ENCODE results near the gene GRK5. TPM values are rescaled to one million over a fixed set of nuclear protein-coding genes. Genes with fewer than 3 reads are reported as not detected.

GRK5 gene
- total RNA-seq, 2 experiments from 2014 or later = 11.4 to 13.3 TPM

- POLR2A ChIA-PET = no interaction called here
- CTCF ChIA-PET = no interaction called here
These were observed 205.7 kb downstream of the GRK5 start for GRCh38 chr10:119413093-119413453.

- ChIA-PET POLR2A (no interaction called here), CTCF (no interaction called here)
These were observed 206.2 kb downstream of the GRK5 start for GRCh38 chr10:119413471-119414080.

GRCh38 chr10:119414081-119414611 is 206.8 kb downstream of the GRK5 start:
- ChIA-PET POLR2A (no interaction called here), CTCF (interaction anchor here (1.2 kb wide), 1 partner anchor 215 kb away, joined by 4 read pairs; no protein-coding TSS in a partner anchor)

GRCh38 chr10:119415121-119415520 is 207.8 kb downstream of the GRK5 start:
- POLR2A ChIA-PET = no interaction called here
- CTCF ChIA-PET = interaction anchor here (1.2 to 1.7 kb wide), 2 partner anchors 74 to 216 kb away, joined by 4 to 6 read pairs; no protein-coding TSS in a partner anchor

GRCh38 chr10:119415536-119416503 is 208.4 kb downstream of the GRK5 start:
- CTCF ChIA-PET = interaction anchor here (0.7 to 1.7 kb wide), 7 partner anchors 24 to 217 kb away, joined by 3 to 7 read pairs (median 4); no protein-coding TSS in a partner anchor
- POLR2A ChIA-PET = no interaction called here

- CTCF ChIA-PET = interaction anchor here (0.7 to 1.7 kb wide), 7 partner anchors 23 to 259 kb away, joined by 3 to 7 read pairs (median 4); no protein-coding TSS in a partner anchor
- POLR2A ChIA-PET = interaction anchor here (0.7 kb wide), 1 partner anchor 115 kb away, joined by 3 read pairs; no protein-coding TSS in a partner anchor
These were observed 209.5 kb downstream of the GRK5 start for GRCh38 chr10:119416855-119417254.

GRCh38 chr10:119417852-119418251 is 210.5 kb downstream of the GRK5 start:
- ChIA-PET POLR2A (interaction anchor here (1.1 kb wide), 1 partner anchor 211 kb away, joined by 3 read pairs; no protein-coding TSS in a partner anchor), CTCF (interaction anchor here (1.0 to 2.9 kb wide), 6 partner anchors 27 to 218 kb away, joined by 3 to 13 read pairs (median 6); partner anchors contain the start of gene GRK5)

GRCh38 chr10:119418362-119418761 is 211.0 kb downstream of the GRK5 start:
- CTCF ChIA-PET = interaction anchor here (0.6 to 2.9 kb wide), 8 partner anchors 26 to 219 kb away, joined by 3 to 13 read pairs (median 4); partner anchors contain the start of gene GRK5
- POLR2A ChIA-PET = interaction anchor here (1.1 kb wide), 1 partner anchor 212 kb away, joined by 3 read pairs; no protein-coding TSS in a partner anchor

GRCh38 chr10:119419931-119420330 is 212.6 kb downstream of the GRK5 start:
- ChIA-PET CTCF (interaction anchor here (0.5 to 2.9 kb wide), 3 partner anchors 66 to 217 kb away, joined by 3 to 13 read pairs (median 3); partner anchors contain the start of gene GRK5), POLR2A (no interaction called here)

- ChIA-PET POLR2A (no interaction called here), CTCF (interaction anchor here (0.6 to 1.2 kb wide), 2 partner anchors 13 to 24 kb away, joined by 3 to 5 read pairs; no protein-coding TSS in a partner anchor)
These were observed 213.8 kb downstream of the GRK5 start for GRCh38 chr10:119420950-119421875.

- ChIA-PET CTCF (interaction anchor here (1.0 to 1.5 kb wide), 3 partner anchors 23 to 220 kb away, joined by 3 to 4 read pairs (median 3); no protein-coding TSS in a partner anchor), POLR2A (interaction anchor here (0.9 kb wide), 1 partner anchor 37 kb away, joined by 3 read pairs; no protein-coding TSS in a partner anchor)
These were observed 214.7 kb downstream of the GRK5 start for GRCh38 chr10:119421891-119422681.

GRCh38 chr10:119422682-119423509 is 215.5 kb downstream of the GRK5 start:
- POLR2A ChIA-PET = interaction anchor here (0.9 kb wide), 1 partner anchor 36 kb away, joined by 3 read pairs; no protein-coding TSS in a partner anchor
- CTCF ChIA-PET = interaction anchor here (0.8 to 1.5 kb wide), 4 partner anchors 65 to 220 kb away, joined by 3 to 4 read pairs (median 3); no protein-coding TSS in a partner anchor

- ChIA-PET CTCF (interaction anchor here (0.9 to 1.5 kb wide), 3 partner anchors 22 to 215 kb away, joined by 3 to 4 read pairs (median 4); no protein-coding TSS in a partner anchor), POLR2A (interaction anchor here (0.9 kb wide), 1 partner anchor 35 kb away, joined by 3 read pairs; no protein-coding TSS in a partner anchor)
These were observed 216.3 kb downstream of the GRK5 start for GRCh38 chr10:119423510-119424257.

- ChIA-PET CTCF (interaction anchor here (1.3 kb wide), 1 partner anchor 21 kb away, joined by 4 read pairs; no protein-coding TSS in a partner anchor), POLR2A (no interaction called here)
These were observed 217.0 kb downstream of the GRK5 start for GRCh38 chr10:119424258-119424975.

All from activated CD8-positive, alpha-beta memory T cell treated with anti-CD3 and anti-CD28 coated beads for 36 hours (primary cell).